Fibroblast of skin of left biceps (primary cell): ENCODE measurements around the gene PCDHB2.
"Not testable (repeated sequence)": the region's sequence is repeated elsewhere in the genome, so short reads cannot be mapped to it uniquely, and the experiment has no call there.

Experiments used
- DNase-seq, 2 experiments: peaks; one replicate each; pipeline ENCODE4 v3.0.0-alpha.2; 2013; ENCODE audit warnings: low read depth in 2 of 2

The PCDHB2 gene

DNA sequence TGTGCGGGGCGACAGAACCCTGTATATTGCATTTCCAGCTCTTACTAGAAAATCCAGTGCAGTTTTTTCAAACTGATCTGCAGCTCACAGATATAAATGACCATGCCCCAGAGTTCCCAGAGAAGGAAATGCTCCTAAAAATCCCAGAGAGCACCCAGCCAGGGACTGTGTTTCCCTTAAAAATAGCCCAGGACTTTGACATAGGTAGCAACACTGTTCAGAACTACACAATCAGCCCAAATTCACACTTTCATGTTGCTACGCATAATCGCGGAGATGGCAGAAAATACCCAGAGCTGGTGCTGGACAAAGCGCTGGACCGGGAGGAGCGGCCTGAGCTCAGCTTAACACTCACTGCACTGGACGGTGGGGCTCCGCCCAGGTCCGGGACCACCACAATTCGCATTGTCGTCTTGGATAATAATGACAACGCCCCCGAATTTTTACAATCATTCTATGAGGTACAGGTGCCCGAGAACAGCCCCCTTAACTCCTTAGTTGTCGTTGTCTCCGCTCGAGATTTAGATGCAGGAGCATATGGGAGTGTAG lies 41.4 kb downstream of the PCDHB2 start:
- DNase-seq = no peak

DNA sequence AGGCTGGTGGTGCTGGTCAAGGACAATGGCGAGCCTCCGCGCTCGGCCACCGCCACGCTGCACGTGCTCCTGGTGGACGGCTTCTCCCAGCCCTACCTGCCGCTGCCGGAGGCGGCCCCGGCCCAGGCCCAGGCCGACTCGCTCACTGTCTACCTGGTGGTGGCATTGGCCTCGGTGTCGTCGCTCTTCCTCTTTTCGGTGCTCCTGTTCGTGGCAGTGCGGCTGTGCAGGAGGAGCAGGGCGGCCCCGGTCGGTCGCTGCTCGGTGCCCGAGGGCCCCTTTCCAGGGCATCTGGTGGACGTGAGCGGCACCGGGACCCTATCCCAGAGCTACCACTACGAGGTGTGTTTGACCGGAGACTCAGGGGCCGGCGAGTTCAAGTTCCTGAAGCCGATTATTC lies 42.9 kb downstream of the PCDHB2 start:
- not testable (repeated sequence) for DNase-seq
